Mesenteric fat pad (tissue), 1 donor: Measurements from ENCODE around the gene RFK. TPM values are rescaled to one million over a fixed set of nuclear protein-coding genes. Genes with fewer than 3 reads are reported as not detected.

Experiments used
- DNase-seq: peaks from one replicate; pipeline ENCODE4 v3.0.0-alpha.2; 2020; ENCODE audit warnings: low spot score
- total RNA-seq: library from RNA; stranded (reverse); fragmentation: NEBNext Ultra II Directional; extraction: Animal tissue kit (Norgen Biotek cat#: 25700); gene quantifications from one replicate; pipeline ENCODE4 v1.2.1, GENCODE V29; 2021
- donor health status: DM: yes; HTN: yes; CAD: no.

RFK gene
- total RNA-seq, 1 donor from 2014 or later = 17.3 TPM

DNA sequence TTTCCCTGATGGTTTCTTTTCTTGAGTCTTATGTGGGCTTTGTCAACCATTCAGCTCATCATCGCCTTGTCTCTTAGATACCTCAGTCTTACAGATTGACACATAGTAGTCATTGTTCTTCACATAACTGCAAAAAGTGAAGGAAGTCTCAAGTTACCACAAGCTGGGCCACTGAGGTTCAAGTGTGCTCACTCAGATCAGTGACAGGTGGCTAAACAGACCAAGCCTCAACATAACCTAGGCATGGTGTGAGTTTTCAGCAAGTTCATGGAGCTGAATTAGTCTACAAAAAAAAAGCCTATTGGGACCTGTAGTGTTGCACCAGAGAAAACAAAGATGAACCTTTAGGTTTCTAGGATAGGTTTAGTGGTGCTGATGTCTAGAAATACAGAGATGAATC is 58.2 kb downstream of the RFK start:
- DNase-seq = no peak

Other genes with a start within 250 kb of the RFK start
- gene GCNT1, start 64.8 kb upstream of the RFK start, total RNA-seq = 15.3 TPM